Upper lobe of left lung (tissue), 4 donors: ENCODE results near the gene CCDC183.

Experiments used
- EP300 ChIP-seq, 4 donors: sonication (generic); formaldehyde crosslinking; IDR thresholded peaks; one replicate each; pipeline ENCODE4 v1.5.1; 2017; ENCODE audit warnings: antibody characterized with exemption in 4 of 4, control low read depth in 2 of 4
- POLR2A ChIP-seq, 4 donors: fragments of 450-650 bp; IDR thresholded peaks; one replicate each; pipeline ENCODE4 v1.5.1; 2016 to 2017; ENCODE audit warnings: antibody characterized with exemption in 4 of 4, mild to moderate bottlenecking in 2 of 4
- TF ChIP-seq, protein P1 (sequence below), 6 experiments: fragments of 450-650 bp in 4 of 6; fragments of 200-600 bp in 2 of 6; sonication (generic) in 2 of 6; IDR thresholded peaks; one replicate each; pipeline ENCODE4 v1.5.1; 2016 to 2019; ENCODE audit warnings: antibody characterized with exemption in 6 of 6

DNA sequence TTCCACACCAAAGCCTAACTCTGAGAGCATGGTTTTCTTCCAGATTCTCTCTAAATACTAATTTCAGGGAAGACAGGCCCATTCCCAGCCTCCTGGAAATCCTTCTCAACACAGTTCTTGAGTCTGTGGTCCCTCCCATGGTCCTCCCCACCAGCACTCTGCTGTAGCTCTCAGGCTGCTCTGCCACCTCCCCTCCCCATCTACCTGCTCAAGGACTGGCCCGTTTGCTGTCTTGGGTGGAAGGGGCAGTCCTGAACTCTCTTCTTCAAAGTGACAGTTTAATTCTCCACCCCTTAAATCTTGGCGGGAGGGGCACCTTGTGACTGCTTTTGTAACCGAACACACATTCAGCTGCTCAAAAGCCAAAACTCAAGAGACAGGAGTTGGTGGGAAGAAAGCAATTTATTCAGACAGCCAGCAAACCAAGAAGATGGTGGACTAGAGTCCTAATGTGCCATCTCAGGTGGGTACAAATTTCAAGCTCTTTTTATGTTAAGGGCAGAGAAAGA is 24.2 kb upstream of the CCDC183 start:
- TF ChIP-seq, protein P1, sequence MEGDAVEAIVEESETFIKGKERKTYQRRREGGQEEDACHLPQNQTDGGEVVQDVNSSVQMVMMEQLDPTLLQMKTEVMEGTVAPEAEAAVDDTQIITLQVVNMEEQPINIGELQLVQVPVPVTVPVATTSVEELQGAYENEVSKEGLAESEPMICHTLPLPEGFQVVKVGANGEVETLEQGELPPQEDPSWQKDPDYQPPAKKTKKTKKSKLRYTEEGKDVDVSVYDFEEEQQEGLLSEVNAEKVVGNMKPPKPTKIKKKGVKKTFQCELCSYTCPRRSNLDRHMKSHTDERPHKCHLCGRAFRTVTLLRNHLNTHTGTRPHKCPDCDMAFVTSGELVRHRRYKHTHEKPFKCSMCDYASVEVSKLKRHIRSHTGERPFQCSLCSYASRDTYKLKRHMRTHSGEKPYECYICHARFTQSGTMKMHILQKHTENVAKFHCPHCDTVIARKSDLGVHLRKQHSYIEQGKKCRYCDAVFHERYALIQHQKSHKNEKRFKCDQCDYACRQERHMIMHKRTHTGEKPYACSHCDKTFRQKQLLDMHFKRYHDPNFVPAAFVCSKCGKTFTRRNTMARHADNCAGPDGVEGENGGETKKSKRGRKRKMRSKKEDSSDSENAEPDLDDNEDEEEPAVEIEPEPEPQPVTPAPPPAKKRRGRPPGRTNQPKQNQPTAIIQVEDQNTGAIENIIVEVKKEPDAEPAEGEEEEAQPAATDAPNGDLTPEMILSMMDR (IDR thresholded peaks at IDR 0.05) = no peak
- TF ChIP-seq POLR2A (IDR thresholded peaks at IDR 0.05) (no peak), EP300 (IDR thresholded peaks at IDR 0.05) (no peak)
